ENCODE results near the gene OARD1.

DNA sequence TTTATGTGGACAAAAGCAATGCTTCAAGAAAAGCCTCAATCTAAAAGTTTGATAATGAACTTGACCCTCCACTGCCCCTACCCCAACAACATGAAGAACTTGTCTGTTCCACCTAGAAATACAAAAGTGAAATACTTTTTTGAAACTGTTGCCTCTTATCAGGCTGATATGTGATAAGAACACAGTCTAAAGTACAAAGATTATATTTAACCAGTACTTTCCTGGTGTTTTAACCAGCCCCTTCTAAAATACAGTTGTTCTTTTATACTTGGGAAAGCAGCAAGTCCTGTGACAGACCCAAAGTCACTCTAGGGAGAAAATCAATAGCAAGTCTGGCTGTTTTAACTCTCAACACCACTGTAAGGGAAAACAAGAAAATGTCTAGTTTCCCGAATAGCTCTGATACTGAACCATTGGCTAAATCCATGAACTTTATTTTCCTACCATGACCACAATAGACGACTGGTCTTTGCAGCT is 6.6 kb downstream of the OARD1 start:
- TF ChIP-seq TCF12 (IDR thresholded peaks at IDR 0.05; ENCODE audit: low read depth, low read length) (no peak), TAF1 (IDR thresholded peaks at IDR 0.05; ENCODE audit: low read depth, low read length) (no peak)
- TF ChIP-seq, protein P1, sequence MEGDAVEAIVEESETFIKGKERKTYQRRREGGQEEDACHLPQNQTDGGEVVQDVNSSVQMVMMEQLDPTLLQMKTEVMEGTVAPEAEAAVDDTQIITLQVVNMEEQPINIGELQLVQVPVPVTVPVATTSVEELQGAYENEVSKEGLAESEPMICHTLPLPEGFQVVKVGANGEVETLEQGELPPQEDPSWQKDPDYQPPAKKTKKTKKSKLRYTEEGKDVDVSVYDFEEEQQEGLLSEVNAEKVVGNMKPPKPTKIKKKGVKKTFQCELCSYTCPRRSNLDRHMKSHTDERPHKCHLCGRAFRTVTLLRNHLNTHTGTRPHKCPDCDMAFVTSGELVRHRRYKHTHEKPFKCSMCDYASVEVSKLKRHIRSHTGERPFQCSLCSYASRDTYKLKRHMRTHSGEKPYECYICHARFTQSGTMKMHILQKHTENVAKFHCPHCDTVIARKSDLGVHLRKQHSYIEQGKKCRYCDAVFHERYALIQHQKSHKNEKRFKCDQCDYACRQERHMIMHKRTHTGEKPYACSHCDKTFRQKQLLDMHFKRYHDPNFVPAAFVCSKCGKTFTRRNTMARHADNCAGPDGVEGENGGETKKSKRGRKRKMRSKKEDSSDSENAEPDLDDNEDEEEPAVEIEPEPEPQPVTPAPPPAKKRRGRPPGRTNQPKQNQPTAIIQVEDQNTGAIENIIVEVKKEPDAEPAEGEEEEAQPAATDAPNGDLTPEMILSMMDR (IDR thresholded peaks at IDR 0.05; ENCODE audit: control extremely low read depth in 1 of 3, insufficient read depth in 1 of 3, low read depth in 1 of 3, low read length in 3 of 3): no peak
